Sigmoid colon (tissue), 7 donors: ENCODE measurements around the gene ZSCAN18. TPM values are rescaled to one million over a fixed set of nuclear protein-coding genes. Genes with fewer than 3 reads are reported as not detected.

ENCODE experiments used
- DNase-seq: peaks from one replicate; pipeline ENCODE4 v3.0.0-alpha.2; 2019
- H3K27ac ChIP-seq, 4 donors: fragments of 200-600 bp; sonication (generic); one replicate each; pipeline ENCODE4 v1.5.1; 2016 to 2019; ENCODE audit warnings: mild to moderate bottlenecking in 1 of 4
- H3K27me3 ChIP-seq, 3 donors: fragments of 200-600 bp; sonication (generic); one replicate each; pipeline ENCODE4 v1.5.1; 2019; ENCODE audit warnings: mild to moderate bottlenecking in 1 of 3
- H3K36me3 ChIP-seq, 4 donors: fragments of 200-600 bp; sonication (generic); one replicate each; pipeline ENCODE4 v1.5.1; 2016 to 2019
- H3K4me1 ChIP-seq, 4 donors: fragments of 200-600 bp; sonication (generic); one replicate each; pipeline ENCODE4 v1.5.1; 2017 to 2019
- H3K4me3 ChIP-seq, 4 donors: fragments of 200-600 bp; sonication (generic); one replicate each; pipeline ENCODE4 v1.5.1; 2017 to 2019; ENCODE audit warnings: mild to moderate bottlenecking in 2 of 4, moderate library complexity in 1 of 4
- H3K9me3 ChIP-seq, 4 donors: fragments of 200-600 bp in 3 of 4; sonication (generic) in 3 of 4; one replicate each; pipeline versions ENCODE4 v1.5.1 to v1.6.1; 2013 to 2019
- EP300 ChIP-seq, 4 donors: sonication (generic); formaldehyde crosslinking; IDR thresholded peaks; one replicate each; pipeline ENCODE4 v1.6.1; 2017; ENCODE audit warnings: antibody characterized with exemption in 4 of 4
- POLR2A ChIP-seq, 2 donors: fragments of 450-650 bp; IDR thresholded peaks; one replicate each; pipeline ENCODE4 v1.6.1; 2016; ENCODE audit warnings: antibody characterized with exemption in 2 of 2, mild to moderate bottlenecking in 2 of 2, moderate library complexity in 2 of 2
- POLR2AphosphoS5 ChIP-seq, 4 donors: sonication (generic); formaldehyde crosslinking; IDR thresholded peaks; one replicate each; pipeline ENCODE4 v1.6.1; 2017; ENCODE audit warnings: antibody characterized with exemption in 4 of 4
- WGBS, 2 donors: extraction: QIAGEN DNeasy Blood & Tissue Kit; methylation state at CpG; one replicate each; pipeline ENCODE4 v1.1.7; 2013; 5-methylcytosine and 5-hydroxymethylcytosine counted together
- intact Hi-C: fragments of 100-400 bp; cut with DNase I; formaldehyde crosslinking; loops from one replicate; pipeline ENCODE4 v1.15.1; 2023
- polyA plus RNA-seq, 3 donors: library from polyadenylated mRNA; stranded (reverse); fragments of 200-250 nt; gene quantifications; one replicate each; pipeline ENCODE4 v1.2.3, GENCODE V29; 2013
- total RNA-seq, 4 donors: library from RNA; depleted of rRNA; stranded (reverse); fragments of >200 nt; gene quantifications; one replicate each; pipeline ENCODE4 v1.1.0, GENCODE V29; 2016
- TF ChIP-seq, protein P1 (sequence below), 4 experiments: fragments of 450-650 bp in 3 of 4; fragments of 200-600 bp in 1 of 4; IDR thresholded peaks; one replicate each; pipeline ENCODE4 v1.5.1; 2016 to 2019; ENCODE audit warnings: antibody characterized with exemption in 4 of 4, mild to moderate bottlenecking in 3 of 4, moderate library complexity in 2 of 4
- donor health status: healthy with polysubstance abuse.
- donor health status: Bipolar disorder and iron deficiency.
- donor health status: healthy.

ZSCAN18 gene
- total and polyA plus RNA-seq, 7 donors = 5.8 to 85.3 (median 64.7) TPM

DNA sequence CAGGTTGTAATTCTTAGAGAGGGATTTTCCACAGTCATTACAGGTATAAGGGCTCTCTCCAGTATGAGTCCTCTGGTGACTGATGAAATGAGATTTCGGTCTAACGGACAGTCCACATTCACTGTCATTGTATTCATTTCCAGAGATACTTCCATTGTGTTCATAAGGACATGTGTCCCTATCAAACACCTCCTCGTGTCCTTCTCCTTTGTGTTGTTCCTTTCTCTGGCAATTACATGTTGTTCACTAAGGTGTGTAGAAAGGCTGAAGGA, 10.5 kb upstream of the ZSCAN18 start:
- no peak for DNase-seq
- intact Hi-C loops = no loop called here
- H3K27ac ChIP-seq = no peak overlapping the region
- H3K36me3 ChIP-seq = no peaks in the 10 kb centered on the region
- H3K27me3 ChIP-seq = no peaks in the 10 kb centered on the region
- TF ChIP-seq POLR2AphosphoS5 (IDR thresholded peaks at IDR 0.05) (no peak), POLR2A (IDR thresholded peaks at IDR 0.05) (no peak), EP300 (IDR thresholded peaks at IDR 0.05) (no peak)
- TF ChIP-seq, protein P1, sequence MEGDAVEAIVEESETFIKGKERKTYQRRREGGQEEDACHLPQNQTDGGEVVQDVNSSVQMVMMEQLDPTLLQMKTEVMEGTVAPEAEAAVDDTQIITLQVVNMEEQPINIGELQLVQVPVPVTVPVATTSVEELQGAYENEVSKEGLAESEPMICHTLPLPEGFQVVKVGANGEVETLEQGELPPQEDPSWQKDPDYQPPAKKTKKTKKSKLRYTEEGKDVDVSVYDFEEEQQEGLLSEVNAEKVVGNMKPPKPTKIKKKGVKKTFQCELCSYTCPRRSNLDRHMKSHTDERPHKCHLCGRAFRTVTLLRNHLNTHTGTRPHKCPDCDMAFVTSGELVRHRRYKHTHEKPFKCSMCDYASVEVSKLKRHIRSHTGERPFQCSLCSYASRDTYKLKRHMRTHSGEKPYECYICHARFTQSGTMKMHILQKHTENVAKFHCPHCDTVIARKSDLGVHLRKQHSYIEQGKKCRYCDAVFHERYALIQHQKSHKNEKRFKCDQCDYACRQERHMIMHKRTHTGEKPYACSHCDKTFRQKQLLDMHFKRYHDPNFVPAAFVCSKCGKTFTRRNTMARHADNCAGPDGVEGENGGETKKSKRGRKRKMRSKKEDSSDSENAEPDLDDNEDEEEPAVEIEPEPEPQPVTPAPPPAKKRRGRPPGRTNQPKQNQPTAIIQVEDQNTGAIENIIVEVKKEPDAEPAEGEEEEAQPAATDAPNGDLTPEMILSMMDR (IDR thresholded peaks at IDR 0.05) = no peak
- no peaks in the 10 kb centered on the region for H3K4me1 ChIP-seq
- no peak overlapping the region for H3K4me3 ChIP-seq
- H3K9me3 ChIP-seq = peaks cover 36 to 79% (median 60%) of the 10 kb centered on the region in 4 donors
- 87 to 89% methylated on average over 3 of the region's 3 CpGs for WGBS, 2 donors

DNA sequence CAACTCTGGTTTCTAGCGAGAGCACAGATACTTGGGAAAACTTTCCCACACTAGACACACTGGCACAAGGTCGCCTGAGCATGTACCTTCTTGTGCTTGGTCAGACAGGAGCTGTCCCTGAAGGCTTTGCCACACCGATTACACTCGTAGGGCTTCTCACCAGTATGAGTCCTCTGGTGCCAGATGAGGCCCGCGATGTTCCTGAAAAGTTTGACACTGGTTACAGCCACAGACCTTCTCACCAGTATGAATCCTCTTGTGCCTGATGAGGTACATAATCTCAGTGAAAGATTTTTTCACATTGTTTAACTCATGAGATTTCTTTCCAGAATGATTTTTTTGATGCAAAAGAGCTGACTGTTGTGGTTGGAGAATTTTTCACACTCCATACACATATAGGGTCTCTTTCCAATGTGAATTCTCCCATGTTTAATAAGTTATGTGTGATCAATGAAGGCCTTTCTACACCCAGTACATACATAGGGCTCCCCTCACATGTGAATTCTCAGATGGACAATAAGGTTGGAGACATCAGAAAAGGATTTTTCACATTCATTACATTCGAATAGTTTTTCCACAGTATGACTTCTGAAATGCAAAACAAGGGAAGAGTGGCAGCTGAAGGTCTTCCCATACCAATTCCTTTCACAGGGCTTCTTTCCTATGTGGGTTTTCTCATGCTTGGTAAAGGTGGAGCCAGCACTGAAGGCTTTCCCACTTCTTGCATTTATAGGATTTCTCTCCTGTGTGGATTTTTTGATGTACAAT, 9.9 kb upstream of the ZSCAN18 start:
- Histone ChIP-seq H3K27ac (no peak overlapping the region), H3K4me3 (no peak overlapping the region), H3K36me3 (no peaks in the 10 kb centered on the region), H3K4me1 (no peaks in the 10 kb centered on the region), H3K27me3 (no peaks in the 10 kb centered on the region), H3K9me3 (peaks cover 33 to 76% (median 56%) of the 10 kb centered on the region in 4 donors)
- WGBS, 2 donors = 85 to 86% methylated on average over 7 of the region's 7 CpGs
- intact Hi-C loops = no loop called here
- TF ChIP-seq POLR2AphosphoS5 (IDR thresholded peaks at IDR 0.05) (no peak), POLR2A (IDR thresholded peaks at IDR 0.05) (no peak), EP300 (IDR thresholded peaks at IDR 0.05) (no peak)
- TF ChIP-seq, protein P1 (IDR thresholded peaks at IDR 0.05) = no peak
- DNase-seq = no peak

DNA sequence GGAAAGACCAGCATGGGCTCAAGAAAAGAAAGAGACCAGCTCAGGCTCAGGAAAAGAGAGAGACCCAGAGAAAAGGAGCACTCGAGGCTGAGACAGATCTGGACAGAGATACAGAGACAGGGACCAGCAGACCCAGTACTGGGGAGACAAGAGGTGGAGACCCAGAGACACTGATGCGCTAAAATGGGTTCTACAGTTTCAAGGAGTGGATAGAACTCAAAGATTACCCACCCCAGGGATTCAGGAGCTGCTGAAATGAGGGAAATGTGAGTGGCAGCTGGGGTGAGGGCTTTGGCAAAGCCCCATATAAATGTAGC, 609 bp upstream of the ZSCAN18 start:
- no peak for DNase-seq
- no peaks in the 10 kb centered on the region for H3K36me3 ChIP-seq
- no peak for TF ChIP-seq POLR2A (IDR thresholded peaks at IDR 0.05)
- no peak for TF ChIP-seq EP300 (IDR thresholded peaks at IDR 0.05)
- TF ChIP-seq POLR2AphosphoS5 (IDR thresholded peaks at IDR 0.05) = no peak
- TF ChIP-seq, protein P1 (IDR thresholded peaks at IDR 0.05) = no peak
- H3K27ac ChIP-seq = peak overlapping the region; percentile 87 to 94 (median 92)
- H3K27me3 ChIP-seq = no peaks in the 10 kb centered on the region
- peaks cover 0 to 24% (median 3%) of the 10 kb centered on the region in 4 donors for H3K9me3 ChIP-seq
- peak overlapping the region; percentile 87 to 99 (median 92) for H3K4me3 ChIP-seq
- H3K4me1 ChIP-seq = peaks cover 0 to 17% (median 15%) of the 10 kb centered on the region in 4 donors
- intact Hi-C loops = loop anchor here (2.0 kb wide), 4 partner anchors 40 to 96 kb away; partner anchors contain the start of genes ZNF135 and ZNF606
- WGBS, 2 donors = 21 to 22% methylated on average over 2 of the region's 2 CpGs

DNA sequence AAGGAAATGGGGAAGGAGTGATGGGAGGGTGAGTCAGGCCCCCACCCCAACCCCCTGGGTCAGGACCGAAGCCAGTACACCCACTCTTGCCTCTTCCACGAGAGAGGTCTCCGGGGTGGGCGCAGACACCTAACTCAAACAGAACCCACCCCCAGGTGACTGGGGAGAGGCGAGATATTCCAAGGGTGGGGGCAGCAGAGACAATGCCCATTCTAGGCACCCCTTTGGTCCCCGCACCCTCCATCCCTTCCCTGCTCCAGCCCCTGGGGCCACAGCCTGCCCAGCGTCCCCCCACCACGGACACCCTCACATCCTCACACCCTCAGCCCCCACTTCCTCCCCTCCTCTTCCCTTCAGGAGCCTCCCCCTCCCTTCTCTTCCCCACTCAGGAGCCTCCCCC, 682 bp downstream of the ZSCAN18 start:
- Histone ChIP-seq H3K4me1 (peaks cover 0 to 17% (median 15%) of the 10 kb centered on the region in 4 donors), H3K27ac (peak overlapping the region; percentile 87 to 94 (median 92)), H3K36me3 (no peaks in the 10 kb centered on the region), H3K27me3 (no peaks in the 10 kb centered on the region), H3K9me3 (peaks cover 0 to 15% (median 1%) of the 10 kb centered on the region in 4 donors), H3K4me3 (peak overlapping the region; percentile 87 to 99 (median 92))
- no peak for DNase-seq
- no peak for TF ChIP-seq POLR2A (IDR thresholded peaks at IDR 0.05)
- TF ChIP-seq POLR2AphosphoS5 (IDR thresholded peaks at IDR 0.05) = no peak
- TF ChIP-seq, protein P1 (IDR thresholded peaks at IDR 0.05) = no peak
- no peak for TF ChIP-seq EP300 (IDR thresholded peaks at IDR 0.05)
- intact Hi-C loops = no loop called here
- WGBS, 2 donors = 56 to 59% methylated on average over 8 of the region's 8 CpGs
